ENCODE measurements around the gene DLX1. TPM values are rescaled to one million over a fixed set of nuclear protein-coding genes. Genes with fewer than 3 reads are reported as not detected.

DLX1 gene
- total and polyA plus RNA-seq, 2 of the 8 experiments (the other 6 are each of a cell fraction or from before 2014, with no cell fraction given) = 0.11 TPM; not detected in 1

GRCh38 chr2:172103471-172104272, 18.4 kb downstream of the DLX1 start (continued):
- 0 out of 2 replicates have a peak, but pooled peaks have one; percentile 30 for TF ChIP-seq ATF2 (IDR thresholded peaks at IDR 0.05; ENCODE audit: low read length)
- TF ChIP-seq BCL11A (IDR thresholded peaks at IDR 0.05; ENCODE audit: low read depth in 2 of 2, low read length in 2 of 2) = no peak
- TF ChIP-seq SIRT6 (IDR thresholded peaks at IDR 0.05; ENCODE audit: low read length) = no peak
- TF ChIP-seq CTCF (IDR thresholded peaks at IDR 0.05; ENCODE audit: control extremely low read depth in 1 of 3, insufficient read depth in 1 of 3, low read depth in 1 of 3, low read length in 3 of 3) = peak in 2 of 3 experiments; percentile 83 to 90; a peak in 3 of 4 replicates
- no peak for TF ChIP-seq SP4 (IDR thresholded peaks at IDR 0.05; ENCODE audit: low read length)
- TF ChIP-seq POLR2A (IDR thresholded peaks at IDR 0.05; ENCODE audit: control extremely low read depth in 1 of 2, low read depth in 2 of 2, low read length in 2 of 2) = no peak
- TF ChIP-seq JUN (IDR thresholded peaks at IDR 0.05; ENCODE audit: low read depth, low read length) = no peak
- peak; percentile 48 for TF ChIP-seq SP1 (IDR thresholded peaks at IDR 0.05; ENCODE audit: low read depth, low read length)
- no peak for TF ChIP-seq SIN3A (conservative IDR thresholded peaks at IDR 0.05 in 1 of 2, IDR thresholded peaks at IDR 0.05 in 1 of 2; ENCODE audit: low read depth in 1 of 2, low read length in 2 of 2)
- 0 out of 2 replicates have a peak, but pooled peaks have one; percentile 12 for TF ChIP-seq YY1 (IDR thresholded peaks at IDR 0.05; ENCODE audit: low read depth, low read length)
- no peak for TF ChIP-seq RBBP5 (IDR thresholded peaks at IDR 0.05; ENCODE audit: borderline replicate concordance, low read depth, low read length)
- TF ChIP-seq CTBP2 (IDR thresholded peaks at IDR 0.05; ENCODE audit: borderline replicate concordance, insufficient read depth, insufficient read length, low read length) = no peak
- TF ChIP-seq RAD21 (IDR thresholded peaks at IDR 0.05 in 1 of 2, conservative IDR thresholded peaks at IDR 0.05 in 1 of 2; ENCODE audit: low read depth in 2 of 2, low read length in 2 of 2) = peak; percentile 91 to 95
- 0 out of 3 replicates have a peak, but pooled peaks of 1 of the 2 experiments have one; percentile 27 for TF ChIP-seq EP300 (IDR thresholded peaks at IDR 0.05; ENCODE audit: borderline replicate concordance in 1 of 2, low read depth in 2 of 2, low read length in 2 of 2)
- TF ChIP-seq NRF1 (IDR thresholded peaks at IDR 0.05; ENCODE audit: low read depth, low read length) = no peak

Data from H1 (cell line).